Bronchial epithelial cell (primary cell): ENCODE measurements around the gene DYSF. TPM values are rescaled to one million over a fixed set of nuclear protein-coding genes. Genes with fewer than 3 reads are reported as not detected.
A peak's percentile ranks its signal among the peaks of the same experiment; 100 is the strongest.

Source experiments
- DNase-seq: peaks from one replicate; pipeline ENCODE4 v3.0.0-alpha.2; 2010; ENCODE audit warnings: low read depth
- FAIRE-seq: peaks from 2 replicates; lab custom pipeline; 2011; peaks lifted over from hg19 to GRCh38; lab: Jason Lieb, UNC
- H3K27me3 ChIP-seq: 2 replicates; pipeline ENCODE4 v1.5.1; 2011; ENCODE audit warnings: low read length; ENCODE audit not compliant: control insufficient read depth, insufficient read depth
- H3K36me3 ChIP-seq: 2 replicates; pipeline ENCODE4 v1.5.1; 2011; ENCODE audit warnings: low read length; ENCODE audit not compliant: control insufficient read depth, insufficient read depth
- H3K4me3 ChIP-seq: 2 replicates; pipeline ENCODE4 v1.5.1; 2011; ENCODE audit warnings: mild to moderate bottlenecking, low read depth, low read length, control low read depth
- total RNA-seq: library from RNA; depleted of rRNA; stranded (reverse); fragments of >200 nt; gene quantifications from 2 replicates; pipeline ENCODE4 v1.2.1, GENCODE V29; 2014
- TF ChIP-seq, protein P1 (sequence below): IDR thresholded peaks from 2 replicates; pipeline ENCODE4 v1.5.1; 2011; ENCODE audit warnings: mild to moderate bottlenecking, moderate library complexity, low read length, control low read depth, inconsistent platforms; ENCODE audit not compliant: insufficient read depth, severe bottlenecking

Gene DYSF
- total RNA-seq, 1 donor from 2014 or later = under 0.01 TPM

DNA sequence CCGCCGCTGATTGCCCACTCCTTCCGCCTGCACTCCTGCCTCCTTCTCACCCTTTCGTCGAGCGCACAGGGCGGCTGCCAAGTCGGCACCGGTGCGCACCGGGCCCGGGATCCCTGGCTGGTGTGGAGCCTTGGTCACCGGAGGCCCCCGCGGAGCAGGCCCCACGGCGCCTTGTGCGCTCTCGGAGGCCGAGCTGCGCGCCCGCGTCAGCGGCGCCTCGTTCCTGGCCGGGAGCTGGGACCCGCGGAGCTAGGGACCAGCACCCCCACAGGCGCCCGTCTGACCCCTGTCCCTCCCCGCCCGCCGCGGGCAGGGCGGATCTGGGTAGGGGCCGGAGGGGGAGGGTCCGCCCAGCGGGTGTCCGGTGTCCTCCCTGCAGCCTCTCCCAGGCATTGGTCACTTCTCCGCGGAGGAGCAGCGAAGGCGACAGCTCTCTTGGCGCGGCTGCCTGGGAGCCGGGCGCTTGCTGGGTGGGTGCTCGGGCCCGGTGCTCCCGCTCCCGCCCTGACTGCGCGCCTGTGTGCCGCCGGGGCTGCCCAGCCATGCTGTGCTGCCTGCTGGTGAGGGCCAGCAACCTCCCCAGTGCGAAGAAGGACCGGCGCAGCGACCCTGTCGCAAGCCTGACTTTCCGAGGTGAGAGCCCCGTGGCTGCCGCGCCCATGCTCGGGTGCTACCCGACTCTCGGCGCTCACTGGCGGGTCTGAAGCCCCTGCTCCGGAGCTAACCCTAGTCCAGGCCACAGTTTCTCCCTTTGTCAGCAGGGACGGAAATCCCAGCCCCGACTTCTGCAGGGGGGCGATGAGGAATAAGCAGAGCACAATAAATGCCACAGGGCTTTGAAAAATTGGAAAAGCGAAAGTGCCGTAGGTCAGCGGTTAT lies 13.2 kb downstream of the DYSF start:
- FAIRE-seq = no peak
- H3K27me3 ChIP-seq = peaks cover 16% of the 10 kb centered on the region
- H3K36me3 ChIP-seq = no peaks in the 10 kb centered on the region
- peak overlapping the region; percentile 47 for H3K4me3 ChIP-seq
- TF ChIP-seq, protein P1, sequence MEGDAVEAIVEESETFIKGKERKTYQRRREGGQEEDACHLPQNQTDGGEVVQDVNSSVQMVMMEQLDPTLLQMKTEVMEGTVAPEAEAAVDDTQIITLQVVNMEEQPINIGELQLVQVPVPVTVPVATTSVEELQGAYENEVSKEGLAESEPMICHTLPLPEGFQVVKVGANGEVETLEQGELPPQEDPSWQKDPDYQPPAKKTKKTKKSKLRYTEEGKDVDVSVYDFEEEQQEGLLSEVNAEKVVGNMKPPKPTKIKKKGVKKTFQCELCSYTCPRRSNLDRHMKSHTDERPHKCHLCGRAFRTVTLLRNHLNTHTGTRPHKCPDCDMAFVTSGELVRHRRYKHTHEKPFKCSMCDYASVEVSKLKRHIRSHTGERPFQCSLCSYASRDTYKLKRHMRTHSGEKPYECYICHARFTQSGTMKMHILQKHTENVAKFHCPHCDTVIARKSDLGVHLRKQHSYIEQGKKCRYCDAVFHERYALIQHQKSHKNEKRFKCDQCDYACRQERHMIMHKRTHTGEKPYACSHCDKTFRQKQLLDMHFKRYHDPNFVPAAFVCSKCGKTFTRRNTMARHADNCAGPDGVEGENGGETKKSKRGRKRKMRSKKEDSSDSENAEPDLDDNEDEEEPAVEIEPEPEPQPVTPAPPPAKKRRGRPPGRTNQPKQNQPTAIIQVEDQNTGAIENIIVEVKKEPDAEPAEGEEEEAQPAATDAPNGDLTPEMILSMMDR = no peak
- no peak for DNase-seq

DNA sequence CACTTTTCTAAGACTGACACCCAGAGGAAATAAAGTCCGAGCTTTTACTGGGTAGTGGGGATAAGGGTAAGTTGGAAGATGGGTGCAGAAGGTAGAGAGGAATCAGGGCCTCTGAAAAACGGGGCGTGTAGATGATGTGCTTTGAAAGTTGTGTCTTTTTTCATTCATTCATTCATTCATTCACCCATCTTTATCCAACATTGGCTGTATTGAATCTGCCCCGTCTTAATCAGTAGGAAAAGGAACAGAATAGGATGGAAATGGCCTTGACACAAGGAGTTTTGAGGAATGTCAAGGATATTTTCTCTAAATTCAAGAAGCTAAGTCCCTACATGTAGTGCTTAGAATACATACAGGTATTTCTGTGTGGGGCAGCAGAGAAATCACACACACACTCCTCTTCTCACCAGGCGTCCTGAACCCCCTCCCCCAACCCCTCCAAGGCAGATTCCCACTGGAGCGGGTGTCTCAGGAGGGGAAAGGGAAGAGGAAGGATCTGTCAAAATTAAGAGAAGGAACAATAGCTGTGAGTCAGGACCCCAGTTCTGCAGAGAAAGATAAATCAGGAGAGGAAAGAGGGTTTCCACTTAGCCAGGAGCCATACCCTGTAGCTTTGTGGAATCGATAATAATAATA lies 13.9 kb downstream of the DYSF start:
- DNase-seq (no peak), FAIRE-seq (no peak)
- TF ChIP-seq, protein P1 = no peak
- H3K4me3 ChIP-seq = peak overlapping the region; percentile 47
- no peaks in the 10 kb centered on the region for H3K36me3 ChIP-seq
- peaks cover 16% of the 10 kb centered on the region for H3K27me3 ChIP-seq

- DNase-seq = no peak
- Histone ChIP-seq H3K27me3 (peaks cover 16% of the 10 kb centered on the region), H3K4me3 (no peak overlapping the region), H3K36me3 (no peaks in the 10 kb centered on the region)
- no peak for FAIRE-seq
- TF ChIP-seq, protein P1 = no peak
Measured at GRCh38 chr2:71468279-71469015, 15.1 kb downstream of the DYSF start.

DNA sequence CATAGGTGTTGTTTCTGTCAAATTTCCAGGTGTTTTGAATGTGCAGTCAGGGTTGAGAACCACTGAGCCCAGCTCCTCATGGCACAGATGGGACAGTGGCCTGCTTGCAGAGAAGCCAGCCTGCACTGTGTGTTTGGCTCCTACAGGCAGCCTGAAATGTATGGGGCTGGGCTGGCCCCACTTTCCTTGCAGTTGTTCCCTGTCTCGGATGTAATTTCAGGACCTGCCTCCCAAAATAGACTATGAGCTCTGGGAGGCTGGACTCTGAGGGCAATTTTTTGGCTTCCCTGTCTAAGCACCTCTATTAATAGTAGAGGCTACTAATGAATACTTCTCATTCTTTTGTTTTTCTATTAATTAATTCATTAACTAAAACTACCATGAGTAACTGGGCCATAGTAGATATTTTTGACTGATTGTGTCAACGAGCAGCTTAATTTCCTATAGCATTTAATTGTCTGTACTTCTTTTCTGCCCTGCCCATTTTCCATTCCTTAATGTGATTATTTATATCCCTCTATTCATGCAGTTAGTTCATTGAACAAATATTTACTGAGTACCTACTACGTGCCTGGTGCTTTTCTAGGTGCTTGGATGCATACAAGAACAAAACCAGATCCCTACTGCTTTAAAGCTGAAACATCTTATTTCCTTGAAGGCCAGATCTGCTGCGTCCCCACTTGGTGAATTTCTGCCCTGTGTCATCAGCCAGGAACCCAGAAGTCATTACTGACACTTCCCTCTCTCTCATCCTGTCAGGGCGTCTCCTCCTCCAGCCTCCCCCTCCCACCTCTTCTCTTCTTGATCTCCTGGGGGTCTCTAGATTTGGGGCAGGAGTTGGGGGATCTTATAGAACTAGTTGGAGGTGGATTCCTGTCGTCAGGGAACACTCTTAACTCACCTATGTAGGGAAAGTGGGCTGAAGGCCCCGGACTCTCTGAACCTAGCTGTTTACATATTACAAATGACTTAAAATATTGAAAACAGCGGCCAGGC lies 16.3 kb downstream of the DYSF start:
- FAIRE-seq (no peak), DNase-seq (no peak)
- H3K36me3 ChIP-seq = no peaks in the 10 kb centered on the region
- TF ChIP-seq, protein P1 = no peak
- peaks cover 13% of the 10 kb centered on the region for H3K27me3 ChIP-seq
- no peak overlapping the region for H3K4me3 ChIP-seq

- DNase-seq (peak; percentile 21), FAIRE-seq (no peak)
- no peaks in the 10 kb centered on the region for H3K36me3 ChIP-seq
- TF ChIP-seq, protein P1 = no peak
- peaks cover 5% of the 10 kb centered on the region for H3K27me3 ChIP-seq
- no peak overlapping the region for H3K4me3 ChIP-seq
Measured at GRCh38 chr2:71471276-71471675, 17.9 kb downstream of the DYSF start.
